NCI-H1436 treated with DMSO at 0.1 percent for 48 hours (cell line): ENCODE measurements around the gene ENOX1.

Experiments used
- DNase-seq: peaks from one replicate; lab custom pipeline; 2025; lab: John Stamatoyannopoulos, UW

The ENOX1 gene

DNA sequence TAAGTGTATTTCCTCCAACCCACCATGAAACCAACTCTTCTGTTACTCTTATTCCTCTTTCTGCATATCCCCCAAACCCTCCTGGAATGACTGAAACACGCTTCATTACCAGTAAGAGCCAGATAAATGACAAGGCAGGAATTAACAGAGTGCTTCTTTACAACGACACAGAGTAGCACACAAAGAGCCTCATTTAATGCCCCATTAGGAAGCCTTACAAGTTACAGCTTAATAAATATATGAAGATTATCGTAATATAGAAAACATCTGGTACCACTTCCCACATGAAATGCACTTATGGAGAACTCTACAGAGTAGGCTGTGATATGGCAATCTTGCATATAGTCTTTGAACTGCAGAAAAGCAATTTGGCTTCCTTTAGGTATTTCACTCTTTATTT lies 116.8 kb downstream of the ENOX1 start:
- no peak for DNase-seq

DNA sequence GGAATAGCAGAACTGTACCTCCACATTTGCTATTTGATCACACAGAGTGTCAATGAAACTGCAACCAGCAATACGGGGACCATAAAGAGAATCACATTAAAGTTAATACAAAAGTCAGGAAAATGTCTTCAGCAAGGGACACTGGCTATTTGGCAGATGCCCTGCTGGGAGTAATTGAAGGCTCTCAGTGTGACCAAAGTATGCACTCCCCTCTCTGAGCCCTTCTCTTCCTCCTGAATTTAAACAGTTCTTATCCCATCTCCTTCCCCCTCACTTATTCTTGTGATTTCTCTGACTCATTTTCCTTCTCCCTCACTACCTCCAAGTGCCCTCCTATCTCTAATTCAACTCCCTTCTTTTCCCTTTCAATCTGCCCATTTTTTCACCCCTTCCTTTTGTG lies 117.7 kb downstream of the ENOX1 start:
- no peak for DNase-seq

DNA sequence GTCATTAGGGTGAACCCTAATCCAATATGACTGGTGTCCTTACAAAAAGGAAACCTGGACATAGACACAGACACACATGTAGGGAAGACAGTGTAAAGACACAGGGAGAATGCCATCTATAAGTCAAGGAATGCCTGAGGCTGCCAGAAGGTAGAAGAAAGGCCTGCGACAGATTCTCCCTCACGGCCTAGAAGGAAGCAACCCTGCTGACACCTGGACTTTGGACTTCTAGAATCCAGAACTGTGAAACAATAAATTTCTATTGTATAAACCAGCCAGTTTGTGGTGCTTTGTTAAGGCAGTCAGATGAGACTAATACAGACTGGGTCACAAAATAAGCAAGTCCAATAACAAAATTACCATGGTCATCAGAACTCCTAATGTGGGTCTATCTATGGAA lies 120.4 kb downstream of the ENOX1 start:
- no peak for DNase-seq

DNA sequence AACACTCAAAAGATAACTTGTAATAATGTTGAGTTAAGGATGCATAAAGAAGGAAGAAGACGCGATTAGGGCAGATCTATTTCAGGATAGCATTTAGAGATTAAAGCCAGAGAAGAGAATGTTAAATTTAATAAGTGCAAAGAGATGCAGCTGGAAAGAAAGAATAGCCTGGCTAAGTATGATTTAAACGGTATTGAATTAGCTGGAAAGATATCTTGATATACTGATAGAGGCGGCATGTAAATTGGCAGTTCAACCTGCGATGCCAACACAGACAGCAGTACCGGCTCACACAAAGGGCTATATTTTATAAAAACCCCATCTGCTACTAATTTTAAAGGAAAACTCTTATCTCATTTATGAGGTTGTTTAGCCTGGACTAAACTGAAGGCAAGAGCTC lies 121.4 kb downstream of the ENOX1 start:
- no peak for DNase-seq

DNA sequence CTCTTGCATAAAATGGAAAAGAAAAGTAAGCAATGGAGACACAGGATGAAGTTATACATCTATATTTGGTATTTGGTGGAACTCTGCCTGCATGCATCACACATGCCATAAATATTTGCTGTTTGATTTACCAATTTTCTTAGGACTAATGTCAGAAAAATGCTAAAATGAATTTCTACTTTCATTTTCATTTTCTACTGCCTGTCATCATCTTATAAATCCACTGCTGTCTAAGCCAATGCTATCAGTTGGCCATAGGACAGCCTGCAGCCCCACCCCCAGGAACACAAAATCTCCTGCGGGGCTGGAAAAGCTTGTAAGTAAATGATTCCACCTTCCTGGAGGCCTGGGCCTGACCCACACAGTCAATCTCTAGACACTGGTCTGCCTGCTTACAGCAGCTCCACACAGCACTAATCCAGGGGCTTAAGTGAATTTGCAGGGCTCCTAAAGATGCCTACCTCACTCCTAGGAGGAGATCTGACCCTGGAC lies 122.0 kb downstream of the ENOX1 start:
- no peak for DNase-seq

DNA sequence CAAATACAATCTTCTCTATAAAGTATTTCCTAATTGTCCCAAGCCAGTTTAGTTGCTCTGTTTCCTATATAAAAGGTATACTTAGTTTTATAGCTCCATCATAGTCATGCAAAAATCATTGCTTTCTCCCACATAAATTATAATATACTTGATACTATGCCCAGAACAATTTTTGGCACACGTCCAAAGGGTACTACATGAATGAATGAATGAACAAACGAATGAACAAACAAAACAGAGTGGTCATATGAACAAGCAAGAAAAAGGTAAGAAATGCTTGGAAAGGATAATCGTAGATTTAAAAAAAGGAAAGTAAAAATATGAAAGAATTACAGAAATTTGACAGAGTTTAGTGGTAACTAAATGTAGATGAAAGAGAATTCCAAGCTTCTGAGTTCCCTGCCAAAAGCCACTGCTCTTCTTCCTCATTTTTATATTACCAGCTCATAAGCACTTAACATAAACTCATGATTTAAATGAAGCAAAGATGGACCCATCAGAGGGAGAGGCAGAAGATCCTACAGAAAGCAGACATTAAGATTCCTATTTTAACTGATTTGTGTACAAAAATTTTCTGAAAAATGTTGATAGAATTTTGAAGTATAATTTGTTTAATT lies 123.2 kb downstream of the ENOX1 start:
- DNase-seq, result no peak

DNA sequence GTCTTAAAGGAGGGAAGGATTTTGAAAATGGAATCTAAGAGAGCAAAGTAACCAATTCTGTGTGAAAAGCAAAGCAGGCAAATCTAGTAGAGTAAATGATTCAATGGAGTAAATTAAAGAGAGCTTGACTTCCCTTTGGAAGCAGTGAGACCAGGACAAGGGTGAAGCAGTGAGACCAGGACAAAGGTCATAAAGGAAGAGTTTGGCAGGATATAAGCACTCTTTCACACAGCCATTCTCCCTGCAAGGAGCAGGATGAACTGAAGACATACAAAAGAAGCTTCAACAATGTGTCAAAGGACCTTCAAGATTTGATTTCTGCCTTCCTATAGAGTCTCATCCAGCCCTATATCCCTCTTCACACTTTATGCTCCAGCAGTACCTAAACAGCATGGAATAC lies 123.8 kb downstream of the ENOX1 start:
- no peak for DNase-seq

DNA sequence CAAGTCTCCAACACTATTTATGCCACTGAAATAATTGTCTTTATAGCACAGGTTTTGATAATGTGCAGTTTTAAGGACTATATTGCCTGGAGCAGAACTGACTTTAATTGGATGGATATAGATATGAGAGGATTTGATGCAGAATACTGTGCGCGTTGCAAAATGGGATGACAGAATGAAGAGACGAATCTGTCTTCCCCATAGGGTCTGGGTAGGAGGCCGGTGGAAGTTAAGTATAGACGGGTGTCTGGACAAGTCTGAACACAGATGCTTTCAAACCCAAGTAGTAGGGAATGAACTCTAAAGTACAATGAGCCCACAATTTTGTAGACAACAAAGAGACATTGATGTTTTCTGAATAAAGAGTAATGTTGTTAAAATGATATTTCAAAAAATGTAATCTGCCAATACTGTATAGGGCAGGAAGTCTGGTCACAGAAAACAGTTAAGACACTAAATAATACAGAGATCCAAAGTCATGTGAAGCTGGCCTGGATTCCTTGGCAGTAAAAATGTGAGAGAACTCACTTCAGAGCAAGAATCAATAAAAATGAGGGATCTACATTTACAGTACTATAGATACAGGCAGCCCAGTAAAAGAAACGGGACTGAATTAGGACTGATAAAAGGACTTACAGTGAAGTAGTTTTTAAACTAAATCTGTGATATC lies 125.5 kb downstream of the ENOX1 start:
- DNase-seq, result no peak

DNA sequence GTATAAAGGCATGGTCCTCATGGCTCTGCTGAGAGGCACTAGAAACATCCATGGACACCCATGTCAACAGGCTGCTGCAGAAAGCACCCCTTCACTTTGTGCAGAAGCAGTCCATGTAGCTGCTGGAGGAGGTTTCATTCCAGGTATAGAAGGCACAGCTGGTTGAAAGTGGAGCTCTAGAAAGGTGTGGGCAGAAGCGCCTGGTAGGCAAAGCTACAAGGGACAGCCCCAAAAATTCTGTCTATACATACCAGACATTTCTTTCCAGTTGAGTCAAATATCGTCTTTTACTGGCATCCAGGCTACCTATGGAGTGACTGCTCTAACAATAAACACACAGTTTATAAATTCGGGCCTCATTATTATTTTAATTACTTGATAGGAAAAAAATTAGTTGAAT lies 129.3 kb downstream of the ENOX1 start:
- DNase-seq, result no peak

DNA sequence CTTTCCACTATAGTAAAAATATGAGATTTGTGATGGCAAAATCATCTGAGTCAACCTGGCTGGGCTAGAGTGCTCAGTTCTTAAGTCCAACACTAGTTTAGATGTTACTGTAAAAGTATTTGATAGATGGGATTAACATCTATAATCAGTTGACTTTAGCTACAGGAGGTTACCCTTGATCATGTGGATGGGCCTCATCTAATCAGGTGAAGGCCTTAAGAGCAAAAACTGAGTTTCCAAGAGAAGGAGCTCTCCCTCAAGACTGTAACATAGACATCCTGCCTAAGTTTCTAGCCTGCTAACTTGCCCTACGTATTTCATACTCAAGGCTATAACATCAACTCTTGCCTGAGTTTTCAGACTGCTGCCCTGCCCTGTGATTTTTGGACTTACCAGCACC lies 132.8 kb downstream of the ENOX1 start:
- no peak for DNase-seq

DNA sequence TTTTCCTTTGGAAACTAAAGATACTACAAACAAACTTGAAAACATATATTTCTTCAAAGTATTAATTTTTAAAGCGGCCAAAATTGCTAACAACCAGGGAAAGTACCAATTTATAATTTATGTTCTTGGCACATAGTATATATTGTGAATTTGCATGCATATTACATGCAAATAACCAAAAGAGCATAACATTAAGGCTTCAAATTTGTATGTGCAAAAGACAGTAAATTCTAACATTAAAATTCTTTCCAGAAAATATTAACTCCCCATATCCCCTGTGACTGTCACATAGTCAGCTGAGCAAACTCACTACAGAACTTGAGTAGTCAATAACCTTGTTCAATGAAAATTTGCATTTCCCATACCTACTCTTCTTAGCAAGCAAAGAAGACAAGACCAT lies 133.4 kb downstream of the ENOX1 start:
- no peak for DNase-seq

DNA sequence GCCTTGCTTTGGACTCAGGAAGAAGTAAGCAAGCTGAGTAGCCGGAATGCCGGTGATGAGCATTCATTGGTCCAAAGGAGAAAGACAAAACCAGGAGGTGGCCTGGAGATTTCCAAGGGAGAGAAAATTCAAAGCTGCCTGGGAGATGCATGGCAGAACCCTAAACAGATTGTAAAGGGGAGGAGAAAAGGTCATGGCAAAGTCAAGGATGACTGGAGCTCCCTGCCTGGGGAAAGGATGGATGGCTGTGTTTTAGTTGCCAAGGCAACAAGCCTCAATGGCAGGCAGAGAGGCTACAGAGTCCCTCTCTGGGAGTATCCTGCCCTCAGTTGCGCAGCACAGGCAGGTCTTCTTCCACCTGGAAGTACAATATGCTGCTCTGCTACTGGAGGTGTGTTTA lies 134.0 kb downstream of the ENOX1 start:
- DNase-seq, result no peak

DNA sequence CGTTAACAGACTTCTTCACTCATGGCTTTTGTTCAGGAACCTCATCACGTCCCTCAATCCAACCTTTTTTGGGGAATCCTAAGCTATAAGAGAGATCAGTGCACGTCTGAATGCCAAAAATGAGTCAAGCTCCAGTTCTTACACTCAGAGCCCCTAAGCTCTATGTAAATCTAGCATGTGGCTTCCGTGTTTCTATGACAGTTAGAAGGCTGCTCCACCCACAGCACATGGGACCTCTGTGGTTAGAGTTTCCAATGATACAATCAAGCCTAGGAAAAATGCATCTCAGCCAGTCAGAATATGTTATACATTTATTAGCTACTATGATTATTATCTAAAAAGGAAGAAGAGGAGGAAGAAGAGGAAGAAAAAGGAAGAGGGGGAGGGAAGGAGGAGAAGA lies 135.9 kb downstream of the ENOX1 start:
- no peak for DNase-seq

DNA sequence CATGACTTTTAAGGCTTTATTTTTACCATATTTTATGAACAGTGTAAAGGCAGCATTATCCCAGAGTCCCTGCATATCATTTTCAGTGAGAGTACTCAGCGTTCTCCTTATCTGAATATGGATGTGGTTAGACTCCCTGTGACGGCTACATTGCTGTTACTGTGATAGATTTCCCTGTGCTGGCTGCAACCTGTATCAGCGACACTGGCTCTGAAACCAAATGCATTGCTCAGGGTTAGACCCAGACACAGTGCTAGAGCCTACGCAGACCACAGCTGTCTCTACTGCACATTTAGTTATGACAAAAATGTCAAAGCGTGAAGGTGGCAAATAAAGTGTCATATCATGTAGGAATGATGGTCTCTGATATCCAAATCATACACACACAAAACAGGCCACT lies 138.0 kb downstream of the ENOX1 start:
- no peak for DNase-seq

DNA sequence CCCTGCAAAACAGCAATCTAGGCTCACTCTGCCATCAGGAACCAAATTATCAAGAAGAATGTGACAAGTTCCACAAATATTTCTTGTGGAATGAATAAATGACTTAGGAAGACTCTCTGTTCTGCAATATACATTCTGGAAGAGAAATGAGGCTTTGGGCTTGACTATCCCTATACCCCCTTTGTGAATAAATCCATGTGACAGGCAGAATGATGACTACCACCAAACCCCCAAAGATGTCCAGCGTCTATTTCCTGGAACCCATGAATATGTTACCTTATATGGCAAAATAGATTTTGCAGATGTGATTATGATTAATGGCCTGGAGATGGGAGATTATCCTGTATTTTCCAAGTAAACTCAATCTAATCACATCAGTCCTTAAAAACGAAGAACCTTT lies 139.3 kb downstream of the ENOX1 start:
- no peak for DNase-seq

DNA sequence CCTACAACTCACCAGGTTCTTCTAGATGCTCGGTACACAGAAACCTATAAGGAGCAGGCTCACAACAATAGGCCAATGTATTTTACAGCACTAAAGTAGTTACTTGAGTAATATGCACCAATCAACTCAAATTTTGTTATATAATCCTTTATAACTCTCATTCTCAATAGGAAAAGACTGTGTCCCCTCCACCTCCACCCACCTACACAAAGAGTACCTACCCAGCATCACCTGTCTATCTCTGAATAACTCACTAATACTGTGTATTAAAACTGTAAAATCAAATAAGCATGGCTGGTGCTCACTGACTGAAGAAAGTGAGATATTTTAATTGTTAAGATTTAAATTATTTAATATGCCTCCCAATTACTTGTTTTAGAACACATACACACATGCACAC lies 146.3 kb downstream of the ENOX1 start:
- no peak for DNase-seq

DNA sequence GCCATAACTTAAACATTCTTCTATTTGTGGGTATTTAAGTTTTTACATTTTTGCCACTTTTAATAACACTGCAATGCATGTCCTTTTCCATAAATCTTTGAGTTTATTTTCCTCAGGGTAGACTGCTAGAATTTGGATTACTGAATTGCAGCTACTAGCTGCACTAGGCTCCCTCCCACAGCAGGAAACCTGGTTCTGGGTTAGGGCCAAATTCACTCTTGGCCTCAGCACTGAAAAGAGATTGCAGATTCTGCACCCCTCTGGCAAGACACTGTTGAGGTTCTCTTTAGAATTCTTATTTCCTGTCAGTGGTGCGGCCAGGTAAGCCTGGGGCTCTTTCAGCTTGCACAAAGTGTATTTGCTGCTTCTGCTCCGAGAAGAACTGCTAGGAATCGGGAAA lies 155.7 kb downstream of the ENOX1 start:
- DNase-seq, result no peak

DNA sequence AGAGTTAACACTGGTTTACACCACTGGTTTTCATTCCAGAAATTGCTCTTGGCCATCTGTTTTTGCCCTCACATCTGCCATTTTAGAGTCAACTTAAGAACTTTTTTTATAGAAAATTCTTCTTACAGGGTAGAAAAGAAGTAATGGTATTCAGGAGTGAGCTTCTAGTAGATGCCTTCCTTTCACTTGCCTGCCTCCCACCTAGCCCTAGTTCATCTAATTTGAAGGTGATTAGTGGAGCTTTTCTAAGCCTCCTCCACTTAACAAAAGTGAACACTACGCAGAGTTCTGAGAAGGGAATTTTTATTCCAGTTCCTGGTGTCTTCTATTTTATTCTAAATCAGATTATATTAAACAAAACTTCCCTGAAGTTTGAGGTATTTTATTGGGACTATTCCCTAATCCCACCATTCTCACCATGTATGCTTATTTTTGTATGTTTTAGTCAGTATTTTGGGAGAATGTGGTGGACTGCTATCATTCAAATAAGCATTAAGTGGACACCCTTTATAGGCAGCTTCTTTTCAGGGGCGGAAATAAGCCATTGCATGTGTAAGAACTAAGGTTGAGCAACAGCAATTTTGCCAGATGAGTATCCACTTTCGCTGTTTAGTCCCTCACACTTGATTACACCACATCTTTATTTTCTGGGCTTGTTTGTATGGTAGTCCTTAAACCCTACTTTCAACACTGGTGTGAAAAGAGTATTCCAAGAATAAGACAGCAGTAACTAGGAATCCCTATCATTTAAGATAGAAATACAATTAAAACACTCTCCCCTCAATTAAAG lies 156.9 kb downstream of the ENOX1 start:
- no peak for DNase-seq

DNA sequence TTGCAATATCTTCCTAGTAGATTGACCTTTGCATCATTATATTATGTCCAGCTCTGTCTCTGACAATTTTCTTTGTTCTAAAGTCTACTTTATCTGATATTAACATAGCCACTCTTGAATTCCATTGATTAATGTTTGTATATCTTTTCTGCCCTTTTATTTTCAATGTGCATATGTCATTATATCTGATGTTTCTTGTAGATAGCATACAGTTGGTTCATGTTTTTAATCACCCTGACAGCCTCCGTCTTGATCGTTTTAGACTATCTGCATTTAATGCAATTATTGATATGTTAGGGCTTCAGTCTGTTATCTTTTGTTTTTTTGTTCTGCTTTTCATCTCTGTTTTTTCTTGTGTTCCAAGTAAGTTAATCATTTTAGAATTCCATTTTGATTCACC lies 159.8 kb downstream of the ENOX1 start:
- no peak for DNase-seq

DNA sequence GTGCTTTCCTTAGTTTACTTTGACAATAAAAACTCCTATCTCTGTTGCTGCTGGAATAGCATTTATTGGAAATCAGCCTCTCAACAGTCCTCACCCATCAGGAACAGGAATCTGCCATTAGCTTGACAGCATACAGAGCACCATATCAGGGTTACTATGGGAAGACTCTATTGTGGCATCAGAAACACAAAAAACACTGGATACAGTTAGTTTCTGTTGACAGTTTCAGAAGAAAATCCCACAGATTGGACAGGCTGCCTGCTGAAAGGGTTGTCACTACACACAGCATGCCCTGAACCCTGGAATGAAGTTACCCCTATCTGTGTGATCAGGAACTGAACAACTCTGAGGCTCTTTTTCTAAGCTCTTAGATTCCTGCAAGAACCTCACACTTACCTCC lies 172.7 kb downstream of the ENOX1 start:
- DNase-seq, result no peak

DNA sequence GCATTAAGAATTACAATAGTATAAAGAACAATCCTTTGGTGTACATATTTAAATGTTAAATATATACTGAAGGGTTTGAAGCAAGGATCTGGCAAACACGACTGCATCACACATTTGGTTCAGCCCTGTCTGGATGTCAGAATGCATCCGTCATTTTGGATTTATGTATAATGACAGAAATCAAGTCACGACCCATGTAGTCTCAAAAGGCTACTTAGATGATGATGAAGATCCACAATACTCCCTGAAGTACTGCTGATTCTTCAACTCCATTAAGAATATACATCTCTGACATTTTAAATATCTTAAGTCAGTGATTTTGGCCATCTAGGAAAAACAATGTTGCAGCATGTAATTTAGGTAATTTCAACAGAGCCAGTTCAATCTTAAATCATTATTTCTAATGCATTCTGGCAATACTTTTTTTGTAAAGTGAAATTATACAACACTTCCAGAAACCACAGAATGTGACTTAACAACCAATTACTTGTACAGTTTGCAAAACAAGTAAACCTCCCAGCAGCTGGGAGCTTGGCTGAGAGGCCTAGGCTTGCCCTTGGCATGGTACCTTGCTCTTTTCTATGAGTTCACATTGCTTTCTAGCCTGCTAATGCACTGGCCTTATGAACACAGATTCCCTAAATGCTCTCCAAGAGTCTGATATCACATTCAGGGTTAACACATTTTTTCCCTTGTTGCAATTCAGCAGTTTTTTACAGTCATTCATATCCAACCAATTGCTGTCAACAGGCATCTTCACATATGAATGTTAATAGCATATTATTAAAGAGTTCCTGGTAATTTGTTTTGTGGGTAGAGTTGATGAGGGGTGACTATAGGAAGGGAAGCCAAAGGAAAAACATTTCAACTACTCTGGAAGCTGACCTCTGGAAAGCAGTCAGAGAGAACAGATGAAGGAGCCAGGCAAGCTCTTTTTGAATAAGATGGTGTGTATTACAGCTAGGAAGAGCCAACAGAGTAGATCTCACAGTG lies 175.2 kb downstream of the ENOX1 start:
- no peak for DNase-seq
